Lung (tissue), 12 donors: ENCODE results near the gene TMEM47. TPM values are rescaled to one million over a fixed set of nuclear protein-coding genes. Genes with fewer than 3 reads are reported as not detected.

Source experiments
- ATAC-seq: fragments of 200-7000 bp; cut with Tn5 transposase; one replicate; pipeline ENCODE4 v1.9.1; 2020; ENCODE audit warnings: moderate number of reproducible peaks; ENCODE audit not compliant: insufficient read depth, low FRiP score
- DNase-seq, 3 donors: peaks; one replicate each; pipeline ENCODE4 v3.0.0-alpha.2; 2013 to 2017
- H3K27ac ChIP-seq, 2 donors: one replicate each; pipeline ENCODE4 v1.5.1; 2013; ENCODE audit warnings: mild to moderate bottlenecking in 2 of 2, moderate library complexity in 2 of 2, control low read depth in 1 of 2, inconsistent platforms in 1 of 2, low read depth in 1 of 2, low read length in 1 of 2
- H3K27me3 ChIP-seq, 3 donors: one replicate each; pipeline ENCODE4 v1.5.1; 2013; ENCODE audit warnings: low read length in 2 of 3; ENCODE audit not compliant: control insufficient read depth in 3 of 3, insufficient read depth in 3 of 3
- H3K36me3 ChIP-seq, 4 donors: one replicate each; pipeline ENCODE4 v1.5.1; 2013; ENCODE audit warnings: low read length in 4 of 4, mild to moderate bottlenecking in 1 of 4, moderate library complexity in 1 of 4; ENCODE audit not compliant: control insufficient read depth in 4 of 4, insufficient read depth in 4 of 4
- H3K4me1 ChIP-seq, 5 donors: one replicate each; pipeline ENCODE4 v1.5.1; 2013; ENCODE audit warnings: low read length in 5 of 5, mild to moderate bottlenecking in 2 of 5, moderate library complexity in 1 of 5; ENCODE audit not compliant: control insufficient read depth in 5 of 5, insufficient read depth in 5 of 5
- H3K4me3 ChIP-seq: one replicate; pipeline ENCODE4 v1.5.1; 2013; ENCODE audit warnings: mild to moderate bottlenecking, control low read depth, moderate library complexity
- H3K9ac ChIP-seq, 2 donors: one replicate each; pipeline ENCODE4 v1.5.1; 2013; ENCODE audit warnings: low read length in 2 of 2, control low read depth in 1 of 2; ENCODE audit not compliant: insufficient read depth in 1 of 2
- H3K9me3 ChIP-seq, 4 donors: one replicate each; pipeline ENCODE4 v1.5.1; 2013; ENCODE audit warnings: low read length in 3 of 4, mild to moderate bottlenecking in 1 of 4, moderate library complexity in 1 of 4; ENCODE audit not compliant: control insufficient read depth in 4 of 4, insufficient read depth in 3 of 4
- WGBS, 2 donors: extraction: QIAGEN DNeasy Blood & Tissue Kit; methylation state at CpG; one replicate each; pipeline ENCODE4 v1.1.7; 2013; 5-methylcytosine and 5-hydroxymethylcytosine counted together
- polyA plus RNA-seq, 2 donors: library from polyadenylated mRNA; stranded (reverse); fragments of 200-250 nt; gene quantifications; one replicate each; pipeline ENCODE4 v1.2.1, GENCODE V29; 2013
- total RNA-seq, 2 donors: library from RNA; depleted of rRNA in 1 of 2; stranded (reverse); fragments of >200 nt in 1 of 2; gene quantifications; one replicate each; pipeline ENCODE4 v1.2.1, GENCODE V29; 2014 to 2021
- TF ChIP-seq, protein P1 (sequence below): IDR thresholded peaks from 2 replicates; pipeline ENCODE4 v1.5.1; 2012; ENCODE audit warnings: mild to moderate bottlenecking; ENCODE audit errors: control extremely low read depth, extremely low read depth
- donor health status: control.
- donor health status: control.
- donor health status: Bipolar disorder and iron deficiency.
- donor health status: healthy.
- donor health status: DM: yes; HTN: yes; CAD: no.

Gene TMEM47
- total and polyA plus RNA-seq, 4 donors = 7.0 to 42.6 (median 12.4) TPM

- TF ChIP-seq, protein P1, sequence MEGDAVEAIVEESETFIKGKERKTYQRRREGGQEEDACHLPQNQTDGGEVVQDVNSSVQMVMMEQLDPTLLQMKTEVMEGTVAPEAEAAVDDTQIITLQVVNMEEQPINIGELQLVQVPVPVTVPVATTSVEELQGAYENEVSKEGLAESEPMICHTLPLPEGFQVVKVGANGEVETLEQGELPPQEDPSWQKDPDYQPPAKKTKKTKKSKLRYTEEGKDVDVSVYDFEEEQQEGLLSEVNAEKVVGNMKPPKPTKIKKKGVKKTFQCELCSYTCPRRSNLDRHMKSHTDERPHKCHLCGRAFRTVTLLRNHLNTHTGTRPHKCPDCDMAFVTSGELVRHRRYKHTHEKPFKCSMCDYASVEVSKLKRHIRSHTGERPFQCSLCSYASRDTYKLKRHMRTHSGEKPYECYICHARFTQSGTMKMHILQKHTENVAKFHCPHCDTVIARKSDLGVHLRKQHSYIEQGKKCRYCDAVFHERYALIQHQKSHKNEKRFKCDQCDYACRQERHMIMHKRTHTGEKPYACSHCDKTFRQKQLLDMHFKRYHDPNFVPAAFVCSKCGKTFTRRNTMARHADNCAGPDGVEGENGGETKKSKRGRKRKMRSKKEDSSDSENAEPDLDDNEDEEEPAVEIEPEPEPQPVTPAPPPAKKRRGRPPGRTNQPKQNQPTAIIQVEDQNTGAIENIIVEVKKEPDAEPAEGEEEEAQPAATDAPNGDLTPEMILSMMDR = no peak
- DNase-seq (peak in 2 of 3 donors; percentile 51 to 67), ATAC-seq (no peak)
- no peak overlapping the region for H3K9ac ChIP-seq
- no peaks in the 10 kb centered on the region for H3K36me3 ChIP-seq
- no peaks in the 10 kb centered on the region for H3K4me1 ChIP-seq
- 50 to 72% methylated on average over 4 of the region's 4 CpGs for WGBS, 2 donors
- peaks cover 0 to 3% (median 2%) of the 10 kb centered on the region in 3 donors for H3K27me3 ChIP-seq
- H3K27ac ChIP-seq = no peak overlapping the region
- H3K4me3 ChIP-seq = no peak overlapping the region
- peaks cover 0 to 5% (median 0%) of the 10 kb centered on the region in 4 donors for H3K9me3 ChIP-seq
Observed at GRCh38 chrX:34586346-34586911, 70.7 kb downstream of the TMEM47 start.

- H3K4me3 ChIP-seq = no peak overlapping the region
- TF ChIP-seq, protein P1 = no peak
- peak in 2 of 3 donors; percentile 10 to 21 for DNase-seq
Observed at GRCh38 chrX:34585561-34585960, 71.5 kb downstream of the TMEM47 start.

GRCh38 chrX:34584781-34585180 is 72.3 kb downstream of the TMEM47 start:
- no peaks in the 10 kb centered on the region for H3K4me1 ChIP-seq
- TF ChIP-seq, protein P1 = no peak
- WGBS, 2 donors = 74 to 94% methylated on average over 1 of the region's 1 CpG
- H3K27me3 ChIP-seq = peaks cover 0 to 5% (median 2%) of the 10 kb centered on the region in 3 donors
- no peaks in the 10 kb centered on the region for H3K36me3 ChIP-seq
- no peak overlapping the region for H3K4me3 ChIP-seq
- ATAC-seq (no peak), DNase-seq (no peak)
- no peak overlapping the region for H3K9ac ChIP-seq
- no peak overlapping the region for H3K27ac ChIP-seq
- no peaks in the 10 kb centered on the region for H3K9me3 ChIP-seq

More at GRCh38 chrX:34585561-34585960, 71.5 kb downstream of the TMEM47 start:
- H3K27ac ChIP-seq = no peak overlapping the region
- peaks cover 0 to 5% (median 0%) of the 10 kb centered on the region in 4 donors for H3K9me3 ChIP-seq
- ATAC-seq = no peak
- WGBS, 2 donors = 53 to 78% methylated on average over 5 of the region's 5 CpGs
- H3K27me3 ChIP-seq = peaks cover 0 to 5% (median 2%) of the 10 kb centered on the region in 3 donors
- H3K36me3 ChIP-seq = no peaks in the 10 kb centered on the region
- no peaks in the 10 kb centered on the region for H3K4me1 ChIP-seq
- H3K9ac ChIP-seq = no peak overlapping the region

DNA sequence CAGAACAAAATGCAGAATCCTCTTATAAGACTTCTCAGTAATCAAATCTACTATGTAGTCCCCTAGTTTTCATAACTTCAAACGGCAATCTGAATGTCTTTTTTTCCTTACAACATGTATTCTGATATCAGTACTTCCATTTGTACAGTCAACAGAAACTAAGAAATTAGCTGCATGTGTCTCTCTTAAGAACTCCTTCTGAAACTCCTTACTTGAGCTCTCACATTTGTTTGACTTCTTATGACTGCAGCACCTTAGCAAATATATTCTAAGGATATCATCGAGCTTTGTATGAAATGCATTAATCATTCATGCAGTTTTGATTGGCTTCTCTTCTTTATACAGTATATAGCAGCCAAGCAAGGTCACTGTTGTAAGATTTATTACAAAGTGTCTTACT is 77.0 kb downstream of the TMEM47 start:
- no peak overlapping the region for H3K9ac ChIP-seq
- H3K36me3 ChIP-seq = no peaks in the 10 kb centered on the region
- WGBS, 2 donors = 48 to 80% methylated on average over 2 of the region's 2 CpGs
- H3K27ac ChIP-seq = no peak overlapping the region
- peaks cover 0 to 8% (median 2%) of the 10 kb centered on the region in 3 donors for H3K27me3 ChIP-seq
- TF ChIP-seq, protein P1 = no peak
- H3K4me3 ChIP-seq = no peak overlapping the region
- no peaks in the 10 kb centered on the region for H3K4me1 ChIP-seq
- no peaks in the 10 kb centered on the region for H3K9me3 ChIP-seq
- no peak for ATAC-seq
- no peak for DNase-seq
